ENCODE results near the gene DIP2C.

The DIP2C gene

GRCh38 chr10:359762-360161 is 329.7 kb downstream of the DIP2C start:
- Histone ChIP-seq H3K56ac (ENCODE audit: low read length) (no peak overlapping the region), H3K4me3 (ENCODE audit: low read length) (no peak overlapping the region), H4K8ac (ENCODE audit: low read depth, low read length) (no peak overlapping the region), H3K27ac (ENCODE audit: low read depth, low read length) (no peak overlapping the region), H2AK5ac (ENCODE audit: low read length) (no peak overlapping the region), H3K79me1 (ENCODE audit: low read length) (no peaks in the 10 kb centered on the region), H2BK5ac (ENCODE audit: low read length) (no peak overlapping the region), H3K79me2 (ENCODE audit: control insufficient read depth, insufficient read depth, low read length) (no peaks in the 10 kb centered on the region), H2BK15ac (replicated peaks; ENCODE audit: low read depth) (no peak overlapping the region), H3K27me3 (ENCODE audit: insufficient read depth, low read length, poor library complexity) (no peaks in the 10 kb centered on the region), H2BK120ac (ENCODE audit: low read depth, low read length) (no peak overlapping the region), H3K9ac (ENCODE audit: low read length) (no peak overlapping the region), H3K18ac (ENCODE audit: low read length) (no peak overlapping the region), H4K5ac (ENCODE audit: low read length) (no peak overlapping the region), H3K36me3 (ENCODE audit: control insufficient read depth, insufficient read depth, low read length) (no peaks in the 10 kb centered on the region), H3K4me2 (ENCODE audit: low read length) (no peak overlapping the region), H3K4me1 (ENCODE audit: control insufficient read depth, low read depth, low read length) (no peaks in the 10 kb centered on the region), H3K4ac (ENCODE audit: low read depth, low read length) (no peak overlapping the region), H3K23ac (ENCODE audit: low read length) (no peak overlapping the region)
- WGBS (ENCODE audit: extremely low coverage, insufficient coverage, low lambda C conversion rate): no CpG with 5 or more reads among the region's 14 CpGs
- DNase-seq: no peak

GRCh38 chr10:359093-359492 is 330.4 kb downstream of the DIP2C start:
- H3K79me1 ChIP-seq (ENCODE audit: low read length): no peaks in the 10 kb centered on the region
- no peak overlapping the region for H2AK5ac ChIP-seq (ENCODE audit: low read length)
- H3K23ac ChIP-seq (ENCODE audit: low read length): no peak overlapping the region
- H3K27ac ChIP-seq (ENCODE audit: low read depth, low read length): no peak overlapping the region
- no peak overlapping the region for H3K9ac ChIP-seq (ENCODE audit: low read length)
- no peaks in the 10 kb centered on the region for H3K36me3 ChIP-seq (ENCODE audit: control insufficient read depth, insufficient read depth, low read length)
- no peak overlapping the region for H2BK15ac ChIP-seq (replicated peaks; ENCODE audit: low read depth)
- no CpG with 5 or more reads among the region's 18 CpGs for WGBS (ENCODE audit: extremely low coverage, insufficient coverage, low lambda C conversion rate)
- H3K79me2 ChIP-seq (ENCODE audit: control insufficient read depth, insufficient read depth, low read length): no peaks in the 10 kb centered on the region
- no peaks in the 10 kb centered on the region for H3K4me1 ChIP-seq (ENCODE audit: control insufficient read depth, low read depth, low read length)
- H3K4me2 ChIP-seq (ENCODE audit: low read length): no peak overlapping the region
- no peak overlapping the region for H3K56ac ChIP-seq (ENCODE audit: low read length)
- H3K4me3 ChIP-seq (ENCODE audit: low read length): no peak overlapping the region
- H2BK5ac ChIP-seq (ENCODE audit: low read length): no peak overlapping the region
- DNase-seq: no peak
- no peak overlapping the region for H3K4ac ChIP-seq (ENCODE audit: low read depth, low read length)
- no peak overlapping the region for H4K5ac ChIP-seq (ENCODE audit: low read length)
- H4K8ac ChIP-seq (ENCODE audit: low read depth, low read length): no peak overlapping the region
- no peaks in the 10 kb centered on the region for H3K27me3 ChIP-seq (ENCODE audit: insufficient read depth, low read length, poor library complexity)
- no peak overlapping the region for H2BK120ac ChIP-seq (ENCODE audit: low read depth, low read length)
- H3K18ac ChIP-seq (ENCODE audit: low read length): no peak overlapping the region

GRCh38 chr10:357201-357950 is 332.1 kb downstream of the DIP2C start:
- Histone ChIP-seq H3K79me1 (ENCODE audit: low read length) (no peaks in the 10 kb centered on the region), H3K4me2 (ENCODE audit: low read length) (no peak overlapping the region), H2BK120ac (ENCODE audit: low read depth, low read length) (no peak overlapping the region), H4K8ac (ENCODE audit: low read depth, low read length) (no peak overlapping the region), H2AK5ac (ENCODE audit: low read length) (no peak overlapping the region), H3K36me3 (ENCODE audit: control insufficient read depth, insufficient read depth, low read length) (no peaks in the 10 kb centered on the region), H3K9ac (ENCODE audit: low read length) (no peak overlapping the region), H3K56ac (ENCODE audit: low read length) (no peak overlapping the region), H3K27me3 (ENCODE audit: insufficient read depth, low read length, poor library complexity) (no peaks in the 10 kb centered on the region), H3K79me2 (ENCODE audit: control insufficient read depth, insufficient read depth, low read length) (no peaks in the 10 kb centered on the region), H3K18ac (ENCODE audit: low read length) (no peak overlapping the region), H4K5ac (ENCODE audit: low read length) (no peak overlapping the region), H3K4me3 (ENCODE audit: low read length) (no peak overlapping the region), H3K23ac (ENCODE audit: low read length) (no peak overlapping the region), H3K4me1 (ENCODE audit: control insufficient read depth, low read depth, low read length) (no peaks in the 10 kb centered on the region), H3K27ac (ENCODE audit: low read depth, low read length) (no peak overlapping the region), H2BK5ac (ENCODE audit: low read length) (no peak overlapping the region), H3K4ac (ENCODE audit: low read depth, low read length) (no peak overlapping the region), H2BK15ac (replicated peaks; ENCODE audit: low read depth) (no peak overlapping the region)
- WGBS (ENCODE audit: extremely low coverage, insufficient coverage, low lambda C conversion rate): no CpG with 5 or more reads among the region's 40 CpGs
- DNase-seq: no peak

GRCh38 chr10:356452-356851 is 333.0 kb downstream of the DIP2C start:
- Histone ChIP-seq H3K79me2 (ENCODE audit: control insufficient read depth, insufficient read depth, low read length) (no peaks in the 10 kb centered on the region), H3K56ac (ENCODE audit: low read length) (no peak overlapping the region), H3K9ac (ENCODE audit: low read length) (no peak overlapping the region), H3K79me1 (ENCODE audit: low read length) (no peaks in the 10 kb centered on the region), H3K23ac (ENCODE audit: low read length) (no peak overlapping the region), H3K27me3 (ENCODE audit: insufficient read depth, low read length, poor library complexity) (no peaks in the 10 kb centered on the region), H4K5ac (ENCODE audit: low read length) (no peak overlapping the region), H3K18ac (ENCODE audit: low read length) (no peak overlapping the region), H3K4ac (ENCODE audit: low read depth, low read length) (no peak overlapping the region), H3K4me1 (ENCODE audit: control insufficient read depth, low read depth, low read length) (no peaks in the 10 kb centered on the region), H2BK15ac (replicated peaks; ENCODE audit: low read depth) (no peak overlapping the region), H3K4me2 (ENCODE audit: low read length) (no peak overlapping the region), H2AK5ac (ENCODE audit: low read length) (no peak overlapping the region), H2BK120ac (ENCODE audit: low read depth, low read length) (no peak overlapping the region), H3K27ac (ENCODE audit: low read depth, low read length) (no peak overlapping the region), H4K8ac (ENCODE audit: low read depth, low read length) (no peak overlapping the region), H3K4me3 (ENCODE audit: low read length) (no peak overlapping the region), H3K36me3 (ENCODE audit: control insufficient read depth, insufficient read depth, low read length) (no peaks in the 10 kb centered on the region), H2BK5ac (ENCODE audit: low read length) (no peak overlapping the region)
- DNase-seq: no peak
- WGBS (ENCODE audit: extremely low coverage, insufficient coverage, low lambda C conversion rate): no CpG with 5 or more reads among the region's 8 CpGs

- H2BK120ac ChIP-seq (ENCODE audit: low read depth, low read length): no peak overlapping the region
- no CpG with 5 or more reads among the region's 20 CpGs for WGBS (ENCODE audit: extremely low coverage, insufficient coverage, low lambda C conversion rate)
- H4K8ac ChIP-seq (ENCODE audit: low read depth, low read length): no peak overlapping the region
- no peaks in the 10 kb centered on the region for H3K4me1 ChIP-seq (ENCODE audit: control insufficient read depth, low read depth, low read length)
- no peaks in the 10 kb centered on the region for H3K79me2 ChIP-seq (ENCODE audit: control insufficient read depth, insufficient read depth, low read length)
- H3K27ac ChIP-seq (ENCODE audit: low read depth, low read length): no peak overlapping the region
- H3K56ac ChIP-seq (ENCODE audit: low read length): no peak overlapping the region
- H2AK5ac ChIP-seq (ENCODE audit: low read length): no peak overlapping the region
- H2BK5ac ChIP-seq (ENCODE audit: low read length): no peak overlapping the region
- no peak for DNase-seq
- no peak overlapping the region for H3K23ac ChIP-seq (ENCODE audit: low read length)
- no peak overlapping the region for H4K5ac ChIP-seq (ENCODE audit: low read length)
- no peak overlapping the region for H3K18ac ChIP-seq (ENCODE audit: low read length)
- no peaks in the 10 kb centered on the region for H3K27me3 ChIP-seq (ENCODE audit: insufficient read depth, low read length, poor library complexity)
- H3K4ac ChIP-seq (ENCODE audit: low read depth, low read length): no peak overlapping the region
- H3K4me3 ChIP-seq (ENCODE audit: low read length): no peak overlapping the region
- no peaks in the 10 kb centered on the region for H3K79me1 ChIP-seq (ENCODE audit: low read length)
- H3K9ac ChIP-seq (ENCODE audit: low read length): no peak overlapping the region
- no peak overlapping the region for H3K4me2 ChIP-seq (ENCODE audit: low read length)
- no peak overlapping the region for H2BK15ac ChIP-seq (replicated peaks; ENCODE audit: low read depth)
- no peaks in the 10 kb centered on the region for H3K36me3 ChIP-seq (ENCODE audit: control insufficient read depth, insufficient read depth, low read length)
Observed at GRCh38 chr10:354901-355617, 334.4 kb downstream of the DIP2C start.
